ENCODE measurements around the gene MTO1.
A peak's percentile ranks its signal among the peaks of the same experiment; 100 is the strongest.
"Not testable (repeated sequence)": the region's sequence is repeated elsewhere in the genome, so short reads cannot be mapped to it uniquely, and the experiment has no call there.

MTO1 gene

DNA sequence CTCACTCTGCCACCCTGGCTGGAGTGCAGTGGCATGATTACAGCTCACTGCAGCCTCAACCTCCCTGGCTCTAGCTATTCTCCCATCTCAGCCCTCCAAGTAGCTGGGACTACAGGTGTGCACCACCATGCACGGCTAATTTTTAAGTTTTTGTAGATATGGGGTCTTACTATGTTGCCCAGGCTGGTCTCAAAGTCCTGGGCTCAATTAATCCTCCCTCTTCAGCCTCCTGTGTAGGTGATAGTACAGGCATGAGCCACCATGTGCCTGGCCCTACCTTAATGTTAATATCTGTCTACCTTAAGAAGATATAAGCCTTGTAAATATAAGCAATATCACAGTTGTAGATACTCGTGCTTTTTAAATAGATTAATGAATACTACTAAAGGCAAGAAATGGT is 42.6 kb downstream of the MTO1 start:
- DNase-seq: no peak

DNA sequence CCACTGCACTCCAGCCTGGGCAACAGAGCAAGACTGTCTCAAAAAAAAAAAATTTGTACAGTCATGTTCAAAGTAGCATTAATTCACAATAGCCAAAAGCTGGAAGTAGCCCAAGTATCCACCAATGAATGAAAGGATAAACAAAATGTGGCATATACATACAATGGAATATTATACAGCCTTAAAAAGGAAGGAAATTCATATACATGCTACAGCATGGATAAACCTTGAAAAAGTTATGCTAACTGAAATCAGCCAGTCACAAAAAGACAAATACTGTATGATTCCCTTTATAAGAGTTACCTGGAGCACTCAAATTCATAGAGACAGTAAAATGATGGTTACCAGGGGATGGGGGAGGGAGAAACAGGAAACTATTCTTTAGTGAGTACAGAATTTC is 43.6 kb downstream of the MTO1 start:
- no peak for DNase-seq

DNA sequence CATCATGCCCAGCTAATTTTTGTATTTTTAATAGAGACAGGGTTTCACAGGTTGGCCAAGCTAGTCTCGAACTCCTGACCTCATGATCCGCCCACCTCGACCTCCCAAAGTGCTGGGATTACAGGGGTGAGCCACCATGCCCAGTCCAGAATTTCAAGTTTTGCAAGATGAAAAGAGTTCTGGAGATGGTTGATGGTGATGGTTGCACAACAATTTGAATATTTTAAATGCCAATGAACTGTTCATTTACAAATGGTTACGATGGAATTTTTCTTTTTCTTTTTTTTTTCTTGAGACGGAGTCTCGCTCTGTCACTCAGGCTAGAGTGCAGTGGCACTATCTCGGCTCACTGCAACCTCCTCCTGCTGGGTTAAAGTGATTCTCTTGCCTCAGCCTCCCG is 44.2 kb downstream of the MTO1 start:
- DNase-seq: not testable (repeated sequence)

DNA sequence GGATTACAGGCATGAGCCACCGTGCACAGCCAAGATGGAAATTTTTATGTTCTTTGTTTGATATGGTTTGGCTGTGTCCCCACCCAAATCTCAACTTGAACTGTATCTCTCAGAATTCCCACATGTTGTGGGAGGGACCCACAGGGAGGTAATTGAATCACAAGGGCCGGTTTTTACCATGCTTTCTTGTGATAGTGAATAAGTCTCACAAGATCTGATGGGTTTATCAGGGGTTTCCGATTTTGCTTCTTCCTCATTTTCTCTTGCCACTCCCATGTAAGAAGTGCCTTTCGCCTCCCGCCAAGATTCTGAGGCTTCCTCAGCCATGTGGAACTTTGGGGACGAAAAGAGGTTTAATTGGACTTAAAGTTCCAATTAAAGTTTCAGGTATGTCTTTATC is 44.7 kb downstream of the MTO1 start:
- no peak for DNase-seq

DNA sequence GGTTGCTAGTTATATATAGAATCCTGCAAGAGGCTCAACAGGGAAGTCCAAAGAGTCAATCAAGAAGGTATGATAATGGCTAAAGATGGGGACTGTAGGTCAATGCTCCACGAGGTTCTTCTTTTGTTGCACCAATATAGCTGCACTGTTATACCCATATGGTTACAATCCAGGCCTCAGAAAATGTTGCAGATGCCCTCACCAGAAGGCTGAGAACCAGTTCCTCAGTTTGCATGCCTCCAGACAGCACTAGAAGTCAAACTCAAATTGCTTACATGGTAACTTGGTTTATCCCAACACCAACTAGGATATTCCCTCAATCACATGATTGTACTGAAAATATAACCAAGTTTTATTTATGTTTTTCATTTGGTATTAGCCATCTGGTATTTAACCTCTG is 47.2 kb downstream of the MTO1 start:
- DNase-seq: no peak

DNA sequence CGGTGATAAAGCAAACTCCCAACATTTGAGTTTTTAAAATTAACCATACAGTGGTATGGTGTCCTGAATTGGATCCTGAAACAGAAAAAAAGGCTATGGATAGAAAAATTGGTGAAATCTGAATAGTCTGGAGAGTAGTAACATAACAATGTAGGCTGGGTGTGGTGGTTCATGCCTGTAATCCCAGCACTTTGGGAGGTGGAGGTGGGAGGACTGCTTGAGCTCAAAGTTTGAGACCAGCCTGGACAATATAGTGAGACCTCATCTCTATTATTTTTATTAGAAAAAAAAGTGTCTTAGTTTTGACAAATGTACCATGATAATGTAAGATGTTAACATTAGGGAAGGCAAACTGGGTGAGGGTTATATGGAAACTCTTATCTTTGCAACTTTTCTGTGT is 48.3 kb downstream of the MTO1 start:
- DNase-seq: no peak

DNA sequence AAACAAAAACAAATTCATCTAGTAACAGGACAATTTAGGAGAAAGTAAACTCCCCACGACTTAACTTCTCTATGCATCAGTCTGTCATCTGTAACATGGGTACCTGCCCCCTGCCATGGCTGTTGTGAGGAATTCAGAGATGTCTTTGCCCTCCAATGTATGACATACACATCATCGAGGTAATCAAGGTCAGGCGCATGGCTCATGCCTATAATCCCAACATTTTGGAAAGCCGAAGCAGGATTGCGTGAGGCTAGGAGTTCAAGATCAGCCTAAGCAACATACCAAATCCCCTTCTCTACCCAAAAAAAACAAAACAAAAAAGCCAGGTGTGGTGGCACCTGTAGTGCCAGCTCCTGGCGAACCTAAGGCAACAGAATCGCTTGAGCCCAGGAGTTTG is 50.3 kb downstream of the MTO1 start:
- DNase-seq: no peak

DNA sequence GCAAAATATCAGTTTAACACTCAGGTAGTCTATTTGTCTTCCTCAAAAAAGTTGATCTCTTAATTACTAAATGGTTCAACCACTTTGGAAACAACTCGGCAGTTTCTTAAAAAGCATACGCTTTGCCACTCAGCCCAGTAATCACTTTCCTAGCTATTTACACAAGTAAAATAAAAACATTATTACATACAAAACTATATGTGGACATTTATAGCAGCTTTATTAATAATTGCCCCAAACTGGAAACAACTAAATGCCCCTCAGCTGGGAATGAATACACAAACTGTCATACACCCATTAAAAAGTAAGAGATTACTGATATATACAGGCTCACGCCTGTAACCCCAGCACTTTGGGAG is 51.9 kb downstream of the MTO1 start:
- no peak for DNase-seq

DNA sequence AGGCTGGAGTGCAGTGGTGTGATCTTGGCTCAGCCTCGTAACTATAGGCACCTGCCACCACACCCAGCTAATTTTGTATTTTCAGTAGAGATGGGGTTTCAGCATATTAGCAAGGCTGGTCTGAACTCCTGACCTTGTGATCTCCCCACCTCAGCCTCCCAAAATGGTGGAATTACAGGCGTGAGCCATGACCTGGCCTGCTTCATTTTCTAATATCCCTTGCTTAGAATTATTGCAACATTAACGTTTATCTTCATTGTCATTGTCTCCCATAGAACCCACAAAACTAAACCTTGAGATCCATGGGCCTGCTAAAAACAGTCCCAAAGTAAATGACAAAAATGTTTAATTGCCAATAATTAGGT is 53.2 kb downstream of the MTO1 start:
- DNase-seq: no peak

DNA sequence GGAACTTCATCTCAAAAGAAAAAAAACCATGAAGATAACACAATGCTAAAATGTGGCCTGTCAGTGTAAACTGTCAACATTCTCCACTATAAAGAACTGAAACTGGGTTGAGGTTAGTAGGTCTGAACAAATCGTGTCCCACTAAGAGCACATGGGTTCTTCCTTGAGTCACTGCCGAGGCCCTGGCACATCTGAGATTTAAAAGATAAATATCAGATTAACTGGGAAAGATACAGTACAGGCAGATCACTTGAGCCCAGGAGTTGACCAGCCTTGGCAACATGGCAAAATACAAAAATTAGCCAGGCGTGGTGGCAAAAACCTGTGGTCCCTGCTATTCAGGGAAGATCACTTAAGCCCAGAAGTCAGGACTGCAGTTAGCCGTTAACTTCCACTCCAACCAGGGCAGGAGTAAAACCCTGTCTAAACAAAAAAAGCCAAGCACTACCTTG is 53.7 kb downstream of the MTO1 start:
- no peak for DNase-seq

DNA sequence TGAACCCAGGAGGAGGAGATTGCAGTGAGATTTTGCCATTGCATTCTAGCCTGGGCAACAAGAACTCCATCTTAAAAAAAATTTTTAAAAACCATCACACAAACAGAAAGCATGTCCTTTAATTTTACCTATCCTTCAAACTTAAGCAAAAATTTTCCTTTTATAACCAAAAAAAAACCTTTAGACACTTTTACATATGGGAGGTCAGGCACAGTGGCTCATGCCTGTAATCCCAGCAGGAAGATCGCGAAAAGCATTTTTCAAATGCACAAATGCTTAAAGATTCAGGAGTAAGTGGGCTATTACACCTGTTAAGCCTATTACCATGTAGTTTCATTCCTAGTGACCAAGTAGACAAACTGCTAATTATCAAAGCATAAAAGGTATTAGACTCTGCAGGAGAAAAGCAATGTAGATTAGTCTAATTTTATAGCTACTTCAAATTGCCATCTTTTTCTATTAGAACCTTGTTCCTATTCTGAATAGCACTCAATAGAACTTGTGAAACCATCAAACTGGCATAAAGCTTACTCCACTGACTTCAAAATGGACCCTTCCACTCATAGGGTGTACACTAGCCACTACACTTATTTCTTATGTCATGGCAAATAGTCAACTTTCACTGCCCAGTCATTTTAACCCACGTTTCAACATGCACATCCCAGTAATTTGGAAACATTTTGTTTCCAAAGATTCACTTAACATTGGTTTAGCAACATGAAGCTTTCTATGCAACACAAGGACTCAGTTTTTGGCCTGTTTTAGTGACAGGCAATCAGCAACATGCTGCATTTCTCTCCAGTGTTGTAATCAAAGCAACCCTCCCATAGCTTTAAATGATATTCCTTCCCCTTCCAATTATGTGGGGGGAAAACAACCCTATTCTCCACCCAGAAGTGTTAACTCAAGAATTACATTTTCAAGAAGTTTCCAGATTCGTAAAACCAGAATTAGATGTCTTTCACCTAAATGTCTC is 55.3 kb downstream of the MTO1 start:
- no peak for DNase-seq

DNA sequence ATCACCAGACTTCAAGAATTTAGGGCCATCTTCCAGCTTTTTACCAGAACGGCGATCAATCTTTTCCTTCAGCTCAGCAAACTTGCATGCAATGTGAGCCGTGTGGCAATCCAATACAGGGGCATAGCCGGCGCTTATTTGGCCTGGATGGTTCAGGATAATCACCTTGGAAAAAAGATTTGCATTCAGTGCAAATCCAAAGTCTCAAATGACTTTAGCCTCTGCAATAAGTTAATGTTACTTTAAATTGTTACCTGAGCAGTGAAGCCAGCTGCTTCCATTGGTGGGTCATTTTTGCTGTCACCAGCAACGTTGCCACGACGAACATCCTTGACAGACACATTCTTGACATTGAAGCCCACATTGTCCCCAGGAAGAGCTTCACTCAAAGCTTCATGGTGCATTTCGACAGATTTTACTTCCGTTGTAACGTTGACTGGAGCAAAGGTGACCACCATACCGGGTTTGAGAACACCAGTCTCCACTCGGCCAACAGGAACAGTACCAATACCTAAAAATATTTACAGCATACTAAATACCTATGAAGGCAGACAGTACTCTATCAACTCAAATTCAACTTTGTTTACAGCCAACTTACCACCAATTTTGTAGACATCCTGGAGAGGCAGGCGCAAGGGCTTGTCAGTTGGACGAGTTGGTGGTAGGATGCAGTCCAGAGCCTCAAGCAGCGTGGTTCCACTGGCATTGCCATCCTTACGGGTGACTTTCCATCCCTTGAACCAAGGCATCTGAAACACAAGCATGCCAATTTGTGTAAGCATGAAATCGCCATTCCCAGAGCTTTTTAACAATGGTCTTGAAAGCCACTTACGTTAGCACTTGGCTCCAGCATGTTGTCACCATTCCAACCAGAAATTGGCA is 56.8 kb downstream of the MTO1 start:
- DNase-seq: not testable (repeated sequence)

DNA sequence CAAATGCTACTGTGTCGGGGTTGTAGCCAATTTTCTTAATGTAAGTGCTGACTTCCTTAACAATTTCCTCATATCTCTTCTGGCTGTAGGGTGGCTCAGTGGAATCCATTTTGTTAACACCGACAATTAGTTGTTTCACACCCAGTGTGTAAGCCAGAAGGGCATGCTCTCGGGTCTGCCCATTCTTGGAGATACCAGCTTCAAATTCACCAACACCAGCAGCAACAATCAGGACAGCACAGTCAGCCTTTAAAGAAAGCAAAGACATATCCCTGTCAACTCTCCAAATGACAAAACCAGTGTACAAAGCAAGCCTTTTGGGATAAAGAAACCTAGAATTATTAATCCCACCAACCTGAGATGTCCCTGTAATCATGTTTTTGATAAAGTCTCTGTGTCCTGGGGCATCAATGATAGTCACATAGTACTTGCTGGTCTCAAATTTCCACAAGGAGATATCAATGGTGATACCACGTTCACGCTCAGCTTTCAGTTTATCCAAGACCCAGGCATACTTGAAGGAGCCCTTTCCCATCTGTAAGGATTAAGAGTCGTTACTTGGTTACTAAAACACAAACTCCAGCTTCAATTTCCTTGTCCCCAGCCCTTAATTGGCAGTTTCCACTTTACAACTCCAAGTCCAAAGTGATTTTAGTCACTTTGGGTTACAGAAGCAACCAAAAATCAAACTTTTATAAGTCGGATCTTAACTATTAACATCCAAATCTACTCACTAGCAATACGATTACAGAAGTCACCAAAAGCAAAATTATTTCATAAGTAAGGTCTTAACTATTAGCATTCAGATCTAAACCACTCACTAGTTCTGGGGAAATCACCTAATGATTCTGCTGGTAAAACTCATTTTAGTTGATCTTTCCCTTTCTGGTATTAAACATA is 57.7 kb downstream of the MTO1 start:
- not testable (repeated sequence) for DNase-seq

DNA sequence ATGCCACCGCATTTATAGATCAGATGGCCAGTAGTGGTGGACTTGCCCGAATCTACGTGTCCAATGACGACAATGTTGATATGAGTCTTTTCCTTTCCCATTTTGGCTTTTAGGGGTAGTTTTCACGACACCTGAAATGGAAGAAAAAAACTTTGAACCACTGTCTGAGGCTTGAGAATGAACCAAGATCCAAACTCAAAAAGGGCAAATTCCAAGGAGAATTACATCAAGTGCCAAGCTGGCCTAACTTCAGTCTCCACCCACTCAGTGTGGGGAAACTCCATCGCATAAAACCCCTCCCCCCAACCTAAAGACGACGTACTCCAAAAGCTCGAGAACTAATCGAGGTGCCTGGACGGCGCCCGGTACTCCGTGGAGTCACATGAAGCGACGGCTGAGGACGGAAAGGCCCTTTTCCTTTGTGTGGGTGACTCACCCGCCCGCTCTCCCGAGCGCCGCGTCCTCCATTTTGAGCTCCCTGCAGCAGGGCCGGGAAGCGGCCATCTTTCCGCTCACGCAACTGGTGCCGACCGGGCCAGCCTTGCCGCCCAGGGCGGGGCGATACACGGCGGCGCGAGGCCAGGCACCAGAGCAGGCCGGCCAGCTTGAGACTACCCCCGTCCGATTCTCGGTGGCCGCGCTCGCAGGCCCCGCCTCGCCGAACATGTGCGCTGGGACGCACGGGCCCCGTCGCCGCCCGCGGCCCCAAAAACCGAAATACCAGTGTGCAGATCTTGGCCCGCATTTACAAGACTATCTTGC is 58.6 kb downstream of the MTO1 start:
- peak; percentile 72 to 80 for DNase-seq

DNA sequence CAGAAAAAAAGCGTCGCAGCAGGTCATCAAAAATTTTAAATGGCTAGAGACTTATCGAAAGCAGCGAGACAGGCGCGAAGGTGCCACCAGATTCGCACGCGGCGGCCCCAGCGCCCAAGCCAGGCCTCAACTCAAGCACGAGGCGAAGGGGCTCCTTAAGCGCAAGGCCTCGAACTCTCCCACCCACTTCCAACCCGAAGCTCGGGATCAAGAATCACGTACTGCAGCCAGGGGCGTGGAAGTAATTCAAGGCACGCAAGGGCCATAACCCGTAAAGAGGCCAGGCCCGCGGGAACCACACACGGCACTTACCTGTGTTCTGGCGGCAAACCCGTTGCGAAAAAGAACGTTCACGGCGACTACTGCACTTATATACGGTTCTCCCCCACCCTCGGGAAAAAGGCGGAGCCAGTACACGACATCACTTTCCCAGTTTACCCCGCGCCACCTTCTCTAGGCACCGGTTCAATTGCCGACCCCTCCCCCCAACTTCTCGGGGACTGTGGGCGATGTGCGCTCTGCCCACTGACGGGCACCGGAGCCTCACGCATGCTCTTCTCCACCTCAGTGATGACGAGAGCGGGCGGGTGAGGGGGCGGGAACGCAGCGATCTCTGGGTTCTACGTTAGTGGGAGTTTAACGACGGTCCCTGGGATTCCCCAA is 59.3 kb downstream of the MTO1 start, which contains the start of gene EEF1A1:
EEF1A1 (minus strand) TSS at position 345 of the 663 bp plus-strand sequence. CDS start 1,006 bp downstream, outside the sequence.
- DNase-seq: peak; percentile 97 to 100

DNA sequence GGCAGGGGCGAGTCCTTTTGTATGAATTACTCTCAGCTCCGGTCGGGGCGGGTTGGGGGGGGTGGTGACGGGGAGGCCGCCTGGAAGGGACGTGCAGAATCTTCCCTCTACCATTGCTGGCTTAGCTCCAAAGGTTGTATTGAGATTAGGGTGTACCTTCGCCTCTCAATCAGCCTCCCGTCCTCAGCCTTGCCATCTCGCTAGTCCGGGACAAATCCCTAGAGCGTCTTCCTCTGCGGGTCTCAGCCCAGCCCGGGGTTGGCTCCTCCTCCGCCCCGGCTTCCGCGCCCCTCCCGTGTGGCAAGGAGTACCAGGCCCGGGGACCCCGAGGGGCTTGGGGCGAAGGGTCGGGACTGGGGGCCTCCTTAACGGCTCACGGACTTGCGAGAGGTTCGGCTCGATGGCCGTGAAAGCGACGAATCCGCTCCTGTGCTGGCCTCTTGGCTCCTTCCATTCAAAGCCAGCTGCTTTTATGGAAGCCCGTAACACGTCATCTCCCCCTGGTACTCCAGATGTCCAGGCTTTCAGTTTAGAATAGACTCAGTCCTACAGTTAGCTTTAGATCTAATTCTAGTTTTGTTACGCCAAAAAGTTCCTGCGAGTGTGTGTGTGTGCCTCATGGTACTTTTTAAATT is 59.9 kb downstream of the MTO1 start:
- DNase-seq: peak; percentile 72 to 97

DNA sequence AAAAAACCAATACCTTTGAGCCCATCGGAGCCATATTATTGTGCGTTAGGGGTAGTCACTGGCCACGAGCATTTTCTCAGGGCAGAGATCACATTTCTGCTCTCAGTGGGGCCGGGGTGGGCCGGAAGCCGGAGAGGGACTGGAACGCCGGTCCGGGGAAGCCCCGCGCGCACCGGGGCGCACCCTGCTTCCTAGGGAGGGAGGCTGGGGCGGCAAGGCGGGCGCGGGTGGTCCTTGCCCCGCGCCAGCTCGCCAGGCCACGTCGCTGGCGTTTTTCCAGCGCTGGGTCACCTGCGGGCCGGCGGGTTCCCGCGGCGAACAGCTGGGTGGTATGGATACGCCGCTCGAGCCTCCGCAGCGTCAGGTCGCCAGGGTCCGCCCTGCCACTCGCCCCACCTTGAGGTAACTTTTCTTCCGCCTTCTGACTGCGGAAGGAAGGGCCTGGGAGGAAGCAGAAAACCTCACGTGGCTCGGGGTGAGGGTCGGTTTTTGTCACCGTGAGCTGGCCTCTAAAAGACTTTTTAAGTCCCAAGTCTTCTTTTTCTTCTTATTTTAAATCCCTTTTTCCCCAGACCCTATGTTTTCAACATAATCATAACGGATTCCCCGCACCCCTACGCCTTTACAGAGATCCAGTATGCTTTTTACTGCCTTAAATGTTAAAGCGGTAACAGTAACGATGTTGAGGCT is 62.0 kb downstream of the MTO1 start:
- DNase-seq: peak; percentile 17 to 57

DNA sequence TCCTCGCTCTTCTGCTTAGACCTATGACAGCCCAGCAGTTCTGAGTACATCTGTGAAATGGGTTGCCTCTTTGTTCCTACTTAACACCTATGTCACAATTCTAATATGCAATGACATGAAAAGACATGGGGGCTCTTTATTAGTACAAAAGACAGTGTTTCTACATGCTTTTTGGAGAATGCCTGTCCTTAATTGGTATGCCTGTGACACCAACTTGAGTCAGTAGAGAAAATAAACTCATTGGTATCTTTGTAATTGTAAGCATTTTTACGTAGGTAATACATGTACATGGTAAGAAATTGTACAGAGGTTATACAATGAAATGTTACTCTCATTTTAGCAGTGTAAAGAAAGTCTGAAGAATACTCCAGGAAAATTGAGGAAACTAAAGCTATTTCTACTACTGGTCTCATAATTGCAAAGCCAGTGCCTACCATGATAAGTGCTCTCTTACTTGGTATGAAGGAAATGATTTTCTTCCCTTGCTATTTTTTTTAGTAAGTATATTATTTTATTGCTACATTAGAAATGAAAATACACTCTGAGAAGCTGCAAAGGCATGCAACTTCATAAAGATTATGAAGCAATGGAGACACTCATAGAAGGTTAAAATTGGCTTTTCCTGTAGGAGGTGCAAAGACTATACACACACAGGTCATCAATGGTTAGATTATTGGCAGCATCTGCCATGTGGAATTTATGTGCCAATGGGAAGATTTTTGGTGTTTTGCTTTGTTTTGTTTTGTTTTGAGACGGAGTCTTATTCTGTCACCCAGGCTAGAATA is 64.2 kb downstream of the MTO1 start:
- no peak for DNase-seq

DNA sequence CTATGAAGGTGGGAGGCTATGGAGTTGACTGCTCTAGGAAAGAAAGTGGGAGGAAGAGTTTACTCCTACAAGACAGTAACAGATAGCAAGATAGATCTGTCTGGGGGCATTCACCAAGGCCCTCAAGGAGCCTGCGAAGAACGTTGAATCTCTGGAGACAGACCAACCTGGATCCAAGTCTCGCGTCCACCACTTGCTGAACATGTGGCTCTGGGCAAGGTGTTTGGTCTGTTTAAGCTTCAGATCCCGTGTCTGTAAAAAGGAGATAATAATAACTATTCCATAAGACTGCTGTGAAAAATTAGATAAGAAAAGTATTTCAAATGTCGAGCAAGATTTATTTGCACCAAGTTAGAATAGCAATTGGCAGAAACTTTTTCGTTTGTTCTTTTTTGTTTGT is 67.4 kb downstream of the MTO1 start:
- no peak for DNase-seq

Measured in bone marrow (tissue), 2 donors.